ENCODE results near the gene CCDC85C.

The CCDC85C gene

GRCh38 chr14:99503848-99504453, 100.1 kb downstream of the CCDC85C start:
- TF ChIP-seq CTCF (conservative IDR thresholded peaks at IDR 0.05) = no peak
- no peak overlapping the region for H3K27ac ChIP-seq

DNA sequence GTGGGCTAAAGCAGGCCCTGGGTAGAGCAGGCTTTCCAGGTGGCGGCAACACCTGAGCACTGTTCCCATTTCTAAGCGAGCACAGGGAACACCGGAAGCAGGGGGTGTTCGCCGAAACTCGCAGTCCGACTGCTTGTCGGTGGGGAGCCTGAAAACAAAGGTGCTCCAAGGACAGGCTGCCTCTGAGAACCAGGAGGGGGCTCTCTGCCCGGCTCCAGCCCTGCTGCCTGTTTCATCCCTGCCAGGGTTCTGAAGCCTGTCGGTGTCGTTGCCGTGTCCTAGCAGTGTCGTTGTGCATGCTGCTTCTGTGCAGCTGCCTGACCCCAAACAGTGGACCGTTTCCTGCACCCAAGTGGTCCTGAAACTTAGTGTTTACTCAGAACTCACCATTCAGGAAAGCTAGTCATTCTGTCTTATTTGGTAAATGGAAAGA, 101.0 kb downstream of the CCDC85C start:
- no peak for TF ChIP-seq CTCF (conservative IDR thresholded peaks at IDR 0.05)
- H3K27ac ChIP-seq = no peak overlapping the region

DNA sequence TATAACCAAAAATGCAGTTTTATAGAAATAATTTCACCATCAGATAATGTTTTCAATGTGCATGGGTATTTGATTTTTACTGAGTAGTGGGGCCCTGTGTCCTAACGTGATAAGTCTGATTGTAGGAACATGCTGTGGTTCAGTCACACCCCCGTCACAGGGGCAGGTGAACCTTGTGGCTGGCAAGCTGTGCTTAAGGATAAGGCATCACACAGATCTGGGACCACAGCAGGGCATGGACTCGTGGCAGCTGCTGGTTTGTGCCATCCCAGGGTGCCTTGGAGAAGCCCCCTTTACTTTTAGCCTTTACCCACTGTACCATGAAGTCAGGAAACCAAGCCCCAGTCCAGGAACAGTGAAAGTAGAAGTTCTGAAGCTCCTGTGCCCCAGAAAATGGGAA, 106.1 kb downstream of the CCDC85C start:
- TF ChIP-seq CTCF (conservative IDR thresholded peaks at IDR 0.05) = no peak
- H3K27ac ChIP-seq = no peak overlapping the region

GRCh38 chr14:99497341-99497740, 106.7 kb downstream of the CCDC85C start:
- no peak for TF ChIP-seq CTCF (conservative IDR thresholded peaks at IDR 0.05)
- no peak overlapping the region for H3K27ac ChIP-seq

GRCh38 chr14:99484106-99484505, 119.9 kb downstream of the CCDC85C start:
- H3K27ac ChIP-seq = no peak overlapping the region
- no peak for TF ChIP-seq CTCF (conservative IDR thresholded peaks at IDR 0.05)

GRCh38 chr14:99481745-99482099, 122.3 kb downstream of the CCDC85C start:
- no peak for TF ChIP-seq CTCF (conservative IDR thresholded peaks at IDR 0.05)
- peak overlapping the region; percentile 90 for H3K27ac ChIP-seq

- TF ChIP-seq CTCF (conservative IDR thresholded peaks at IDR 0.05) = no peak
- peak within 1 kb of the TSS; percentile 90 for H3K27ac ChIP-seq
Observed at GRCh38 chr14:99480917-99481744, 122.9 kb downstream of the CCDC85C start, which contains the start of gene CCNK. Gene CCNK, plus strand, starts transcription at chr14:99481409. Its CDS starts 11,269 bp downstream, at chr14:99492678.
